PC-9 (cell line): ENCODE results near the gene NOC4L.

Experiments
- CTCF ChIP-seq: fragments of 200-600 bp; sonication (generic); conservative IDR thresholded peaks from 2 replicates; pipeline ENCODE4 v1.6.1; 2017; ENCODE audit warnings: mixed run types, antibody characterized with exemption, mild to moderate bottlenecking, moderate library complexity
- EZH2 ChIP-seq: fragments of 200-600 bp; sonication (generic); IDR thresholded peaks from 2 replicates; pipeline ENCODE4 v1.8.0; 2017; ENCODE audit warnings: antibody characterized with exemption, low read depth

- no peak for TF ChIP-seq EZH2
- no peak for TF ChIP-seq CTCF
Observed at GRCh38 chr12:132178801-132179401, 34.6 kb downstream of the NOC4L start.
